Measurements from ENCODE around the gene ADD1. TPM values are rescaled to one million over a fixed set of nuclear protein-coding genes. Genes with fewer than 3 reads are reported as not detected.

ADD1 gene
- total RNA-seq, 2 experiments from 2014 or later: 266 to 277 TPM

DNA sequence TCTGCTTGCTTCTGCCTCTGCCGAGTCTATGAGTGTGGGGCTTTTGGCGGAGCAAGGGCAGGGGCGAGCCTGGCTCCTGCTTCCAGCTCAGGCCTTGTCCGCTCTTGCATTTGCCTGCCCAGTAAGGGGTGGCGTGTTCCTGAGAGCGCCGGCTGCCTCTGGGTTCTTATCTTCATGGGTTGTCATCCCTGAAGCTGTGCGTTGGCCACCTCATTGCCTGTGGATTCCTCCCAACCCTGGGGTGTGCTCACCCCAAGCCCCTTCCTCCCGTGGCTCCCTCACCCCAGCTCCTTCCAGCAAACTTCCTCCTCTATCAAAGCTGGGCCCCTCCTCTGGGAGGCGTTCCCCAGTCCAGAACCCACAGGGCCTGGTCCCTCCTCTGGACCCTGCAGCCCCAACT is 33.3 kb upstream of the ADD1 start:
- ChIA-PET CTCF (no interaction called here), POLR2A (interaction anchor here (1.0 to 6.5 kb wide), 5 partner anchors 11 to 143 kb away, joined by 3 to 86 read pairs (median 3); partner anchors contain the start of gene TNIP2)
- peaks cover 38% of the 10 kb centered on the region for H3K36me3 Mint-ChIP-seq (ENCODE audit: low read depth)
- H3K27me3 Mint-ChIP-seq: no peaks in the 10 kb centered on the region
- no peak for DNase-seq
- H3K4me3 Mint-ChIP-seq: no peak overlapping the region
- H3K4me1 Mint-ChIP-seq: peaks cover 45% of the 10 kb centered on the region
- H3K9me3 Mint-ChIP-seq: no peaks in the 10 kb centered on the region
- peak overlapping the region; percentile 28 for H3K27ac Mint-ChIP-seq

GRCh38 chr4:2811830-2812611 is 31.6 kb upstream of the ADD1 start:
- Mint-ChIP-seq H3K4me3 (peak overlapping the region; percentile 82), H3K4me1 (peaks cover 62% of the 10 kb centered on the region), H3K9me3 (no peaks in the 10 kb centered on the region), H3K27ac (peak overlapping the region; percentile 99), H3K36me3 (ENCODE audit: low read depth) (peaks cover 53% of the 10 kb centered on the region), H3K27me3 (no peaks in the 10 kb centered on the region)
- peak; percentile 81 for DNase-seq
- ChIA-PET CTCF (interaction anchor here (0.6 to 1.2 kb wide), 4 partner anchors 14 to 260 kb away, joined by 3 to 5 read pairs (median 4); no protein-coding TSS in a partner anchor), POLR2A (interaction anchor here (0.7 to 6.5 kb wide), 13 partner anchors 8 to 326 kb away, joined by 3 to 86 read pairs (median 7); partner anchors contain the start of genes ADD1 and TNIP2)

- ChIA-PET POLR2A (interaction anchor here (0.7 to 6.5 kb wide), 18 partner anchors 9 to 394 kb away, joined by 3 to 86 read pairs (median 4); partner anchors contain the start of genes ADD1, CFAP99, RNF4 and TNIP2), CTCF (interaction anchor here (0.6 to 1.2 kb wide), 4 partner anchors 15 to 261 kb away, joined by 4 to 5 read pairs (median 4); no protein-coding TSS in a partner anchor)
- peak overlapping the region; percentile 82 for H3K4me3 Mint-ChIP-seq
- H3K36me3 Mint-ChIP-seq (ENCODE audit: low read depth): peaks cover 54% of the 10 kb centered on the region
- H3K27ac Mint-ChIP-seq: peak overlapping the region; percentile 99
- H3K9me3 Mint-ChIP-seq: no peaks in the 10 kb centered on the region
- peaks cover 66% of the 10 kb centered on the region for H3K4me1 Mint-ChIP-seq
- no peak for DNase-seq
- H3K27me3 Mint-ChIP-seq: no peaks in the 10 kb centered on the region
These were observed 30.9 kb upstream of the ADD1 start for GRCh38 chr4:2812612-2813354.

DNA sequence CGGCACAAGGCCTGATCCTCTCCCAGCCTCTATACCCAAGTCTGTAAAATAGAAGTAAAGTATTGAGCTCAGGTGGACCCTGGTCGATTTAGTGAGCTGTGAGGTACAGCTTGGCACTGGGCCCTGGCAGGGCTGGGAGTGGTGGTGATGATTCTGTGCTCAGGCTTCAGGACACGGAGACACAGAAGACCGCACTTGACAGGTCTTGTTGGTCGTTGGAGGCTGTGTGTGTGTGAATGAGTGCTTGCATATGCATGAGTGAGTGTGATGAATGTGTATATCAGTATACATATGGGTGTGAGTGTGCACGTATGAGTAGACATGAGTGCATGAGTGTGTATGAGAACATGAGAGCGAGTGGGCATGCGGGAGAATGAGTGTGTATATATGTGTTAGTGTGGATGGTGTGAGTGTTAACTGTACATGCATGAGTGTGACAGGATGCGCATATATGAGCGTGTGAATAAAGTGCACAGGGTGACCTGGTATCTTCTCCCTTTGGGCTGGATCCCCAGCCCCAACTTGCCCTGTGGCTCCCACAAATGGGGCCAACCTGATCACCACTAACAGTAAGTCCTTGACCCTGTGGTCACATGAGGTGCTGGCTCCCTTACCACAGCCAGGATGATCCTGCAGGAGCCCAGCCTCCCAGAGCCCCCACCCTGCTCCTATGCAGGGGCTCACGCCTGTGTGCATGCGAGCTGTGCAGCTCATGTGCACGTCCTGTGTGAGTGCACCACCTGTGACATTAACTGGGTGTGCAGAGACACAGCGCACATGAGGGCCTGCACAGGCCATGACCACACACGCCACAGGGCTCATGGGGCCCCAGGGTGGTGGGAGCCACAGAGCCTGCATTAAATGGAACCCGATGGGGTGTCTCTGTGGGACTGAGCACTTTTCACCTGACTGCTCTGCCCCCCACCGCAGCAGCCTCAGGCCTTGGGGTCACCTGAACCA is 29.9 kb upstream of the ADD1 start:
- Mint-ChIP-seq H3K4me3 (peak overlapping the region; percentile 82), H3K27ac (peak overlapping the region; percentile 99), H3K27me3 (no peaks in the 10 kb centered on the region), H3K36me3 (ENCODE audit: low read depth) (peaks cover 54% of the 10 kb centered on the region), H3K4me1 (peaks cover 66% of the 10 kb centered on the region), H3K9me3 (no peaks in the 10 kb centered on the region)
- no peak for DNase-seq
- CTCF ChIA-PET: interaction anchor here (1.1 to 1.2 kb wide), 2 partner anchors 50 to 140 kb away, joined by 4 to 5 read pairs; no protein-coding TSS in a partner anchor
- POLR2A ChIA-PET: interaction anchor here (0.7 to 6.5 kb wide), 15 partner anchors 10 to 395 kb away, joined by 3 to 86 read pairs (median 5); partner anchors contain the start of genes ADD1, CFAP99, RNF4 and ZFYVE28

GRCh38 chr4:2814627-2815270 is 28.9 kb upstream of the ADD1 start:
- Mint-ChIP-seq H3K27me3 (no peaks in the 10 kb centered on the region), H3K27ac (peak overlapping the region; percentile 40), H3K36me3 (ENCODE audit: low read depth) (peaks cover 58% of the 10 kb centered on the region), H3K4me3 (no peak overlapping the region), H3K9me3 (no peaks in the 10 kb centered on the region), H3K4me1 (peaks cover 74% of the 10 kb centered on the region)
- DNase-seq: no peak
- CTCF ChIA-PET: no interaction called here
- POLR2A ChIA-PET: interaction anchor here (6.5 kb wide), 1 partner anchor 16 kb away, joined by 86 read pairs; no protein-coding TSS in a partner anchor

- POLR2A ChIA-PET: no interaction called here
- Mint-ChIP-seq H3K4me1 (peaks cover 70% of the 10 kb centered on the region), H3K27ac (peak overlapping the region; percentile 49), H3K9me3 (no peaks in the 10 kb centered on the region), H3K27me3 (no peaks in the 10 kb centered on the region), H3K4me3 (peak overlapping the region; percentile 63), H3K36me3 (ENCODE audit: low read depth) (peaks cover 58% of the 10 kb centered on the region)
- CTCF ChIA-PET: no interaction called here
- DNase-seq: no peak
These were observed 27.2 kb upstream of the ADD1 start for GRCh38 chr4:2816401-2816954.

GRCh38 chr4:2817137-2817536 is 26.5 kb upstream of the ADD1 start:
- Mint-ChIP-seq H3K4me3 (peak overlapping the region; percentile 63), H3K9me3 (no peaks in the 10 kb centered on the region), H3K36me3 (ENCODE audit: low read depth) (peaks cover 55% of the 10 kb centered on the region), H3K27me3 (no peaks in the 10 kb centered on the region), H3K27ac (peak overlapping the region; percentile 49), H3K4me1 (peaks cover 63% of the 10 kb centered on the region)
- CTCF ChIA-PET: no interaction called here
- DNase-seq: no peak
- POLR2A ChIA-PET: interaction anchor here (1.1 to 2.5 kb wide), 2 partner anchors 18 to 21 kb away, joined by 6 to 9 read pairs; no protein-coding TSS in a partner anchor

DNA sequence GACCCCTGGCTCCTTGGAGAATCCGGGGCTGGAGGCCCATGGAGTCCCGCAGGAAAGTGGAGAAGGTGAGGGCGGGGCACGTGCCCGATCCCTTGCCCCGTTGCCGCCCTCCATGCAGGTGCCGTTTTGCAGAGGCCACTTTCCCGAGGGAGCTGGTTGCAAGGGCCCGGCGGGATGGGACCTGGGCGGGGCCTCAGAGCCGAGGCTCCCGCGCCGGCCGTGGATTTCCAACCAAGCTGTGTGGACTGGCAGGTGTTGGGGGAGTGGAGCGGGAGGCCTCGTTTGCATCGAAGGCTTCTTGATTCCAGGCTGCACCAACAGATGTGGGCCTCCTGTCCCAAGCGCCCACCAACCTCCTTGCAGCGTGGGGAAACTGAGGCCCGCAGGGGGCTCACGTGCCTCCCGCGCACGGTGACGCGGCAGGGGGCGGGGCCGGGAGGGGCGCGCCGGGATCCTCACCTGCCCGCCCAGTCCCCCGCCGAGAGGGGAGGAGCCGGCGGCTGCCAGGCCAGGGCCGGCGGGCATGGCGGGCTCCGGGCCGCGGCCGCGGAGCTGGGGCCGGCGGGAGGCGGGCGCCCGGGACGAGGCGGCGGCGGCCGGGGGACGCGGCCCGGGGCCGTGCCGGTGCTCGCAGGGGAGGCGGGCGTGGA is 25.8 kb upstream of the ADD1 start:
- ChIA-PET POLR2A (interaction anchor here (1.0 to 2.5 kb wide), 5 partner anchors 16 to 118 kb away, joined by 3 to 9 read pairs (median 5); no protein-coding TSS in a partner anchor), CTCF (no interaction called here)
- Mint-ChIP-seq H3K4me1 (peaks cover 61% of the 10 kb centered on the region), H3K36me3 (ENCODE audit: low read depth) (peaks cover 54% of the 10 kb centered on the region), H3K27me3 (no peaks in the 10 kb centered on the region), H3K27ac (no peak overlapping the region), H3K9me3 (no peaks in the 10 kb centered on the region), H3K4me3 (peak overlapping the region; percentile 63)
- peak; percentile 30 for DNase-seq

DNA sequence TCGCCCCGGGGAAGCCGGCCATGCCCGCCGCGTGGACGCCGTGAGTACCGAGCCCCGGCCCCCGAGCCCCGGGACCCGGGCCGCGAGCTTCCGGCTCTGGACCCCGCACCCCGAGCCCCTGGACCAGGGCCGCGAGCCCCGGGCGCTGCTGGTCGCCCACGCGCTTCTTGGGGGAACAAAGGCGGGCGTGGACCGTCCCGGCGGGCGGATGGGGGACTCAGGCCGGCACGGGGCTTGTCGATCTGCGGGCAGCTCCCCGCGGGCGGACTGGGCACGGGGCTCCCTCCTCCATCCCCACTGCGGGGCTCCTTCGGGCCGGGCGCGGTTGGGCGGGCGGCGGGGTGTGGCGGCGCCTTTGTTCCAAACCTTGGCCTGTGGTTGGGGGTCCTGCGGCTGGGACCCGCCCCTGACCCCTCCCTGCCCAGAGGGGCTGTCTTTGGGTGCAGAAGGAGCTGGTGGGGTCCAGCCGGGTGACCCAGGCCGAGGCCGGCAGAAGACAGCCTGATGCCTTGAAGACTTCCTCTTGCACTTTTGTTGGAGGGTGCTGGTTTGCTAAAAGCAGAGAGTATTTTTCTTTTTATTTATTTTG is 25.2 kb upstream of the ADD1 start:
- H3K4me1 Mint-ChIP-seq: peaks cover 55% of the 10 kb centered on the region
- DNase-seq: no peak

GRCh38 chr4:2819244-2820215 is 24.1 kb upstream of the ADD1 start:
- Mint-ChIP-seq H3K36me3 (ENCODE audit: low read depth) (peaks cover 53% of the 10 kb centered on the region), H3K4me3 (peak overlapping the region; percentile 51), H3K27me3 (no peaks in the 10 kb centered on the region), H3K9me3 (no peaks in the 10 kb centered on the region), H3K27ac (no peak overlapping the region), H3K4me1 (peaks cover 44% of the 10 kb centered on the region)
- no peak for DNase-seq
- CTCF ChIA-PET: interaction anchor here (0.9 kb wide), 1 partner anchor 55 kb away, joined by 3 read pairs; no protein-coding TSS in a partner anchor
- POLR2A ChIA-PET: interaction anchor here (0.5 to 2.5 kb wide), 6 partner anchors 11 to 71 kb away, joined by 3 to 9 read pairs (median 3); no protein-coding TSS in a partner anchor

More for the DNA sequence above, 25.2 kb upstream of the ADD1 start:
- ChIA-PET CTCF (interaction anchor here (0.9 kb wide), 1 partner anchor 54 kb away, joined by 3 read pairs; no protein-coding TSS in a partner anchor), POLR2A (interaction anchor here (0.8 to 2.5 kb wide), 8 partner anchors 10 to 117 kb away, joined by 3 to 9 read pairs (median 3); no protein-coding TSS in a partner anchor)
- H3K9me3 Mint-ChIP-seq: no peaks in the 10 kb centered on the region
- no peaks in the 10 kb centered on the region for H3K27me3 Mint-ChIP-seq
- H3K36me3 Mint-ChIP-seq (ENCODE audit: low read depth): peaks cover 54% of the 10 kb centered on the region
- H3K4me3 Mint-ChIP-seq: no peak overlapping the region
- H3K27ac Mint-ChIP-seq: no peak overlapping the region

Data from activated CD4-positive, alpha-beta memory T cell treated with anti-CD3 and anti-CD28 coated beads, Interleukin-2, amount 10 ng/mL, durations not matched to agents 7 days and 5 days (primary cell).